Parietal lobe (tissue), 2 donors: ENCODE measurements around the gene CAB39. TPM values are rescaled to one million over a fixed set of nuclear protein-coding genes. Genes with fewer than 3 reads are reported as not detected.

Experiments
- small RNA-seq: library from RNA; depleted of rRNA; stranded (forward); fragments of <200 nt; gene quantifications from one replicate; pipeline ENCODE3, GENCODE V24; 2014; ENCODE audit warnings: low replicate concordance
- total RNA-seq: library from RNA; depleted of rRNA; stranded (reverse); fragments of >200 nt; gene quantifications from one replicate; pipeline ENCODE4 v1.2.3, GENCODE V29; 2014

CAB39 gene
- total RNA-seq, result 121 TPM

GRCh38 chr2:230712443-230713330 lies at the start of gene CAB39:
Gene CAB39 (plus strand): TSS chr2:230712842. CDS start chr2:230760002, 47,160 bp downstream.

GRCh38 chr2:230864605-230865306 lies 152.1 kb downstream of the CAB39 start, which contains the start of gene ITM2C:
Gene ITM2C (plus strand): TSS chr2:230864942. CDS start chr2:230865026, 84 bp downstream.

Small RNA genes lying within 50 kb of the gene (small RNA-seq; reads per million reads assigned to genes)
- gene BANF1P3 (not detected), gene RNU6-268P (not detected)

Other genes starting within 250 kb of the CAB39 start
- 100 TPM for gene ITM2C, start 152.1 kb downstream of the CAB39 start, total RNA-seq
- gene GPR55, start 212.4 kb downstream of the CAB39 start, total RNA-seq, result not detected